ENCODE measurements around the gene PFKFB3. TPM values are rescaled to one million over a fixed set of nuclear protein-coding genes. Genes with fewer than 3 reads are reported as not detected.

Gene PFKFB3
- polyA plus RNA-seq, 1 experiment: 30.7 TPM

- POLR2A ChIA-PET: no interaction called here
- DNase-seq (ENCODE audit: low read depth): no peak
- Histone ChIP-seq H3K36me3 (ENCODE audit: control insufficient read depth, insufficient read depth, low read length) (peaks cover 73% of the 10 kb centered on the region), H3K4me3 (ENCODE audit: low read depth, low read length) (no peak overlapping the region), H3K27me3 (ENCODE audit: control insufficient read depth, insufficient read depth, low read length) (no peaks in the 10 kb centered on the region)
- CTCF ChIA-PET: interaction anchor here (0.8 to 2.0 kb wide), 3 partner anchors 22 to 178 kb away, joined by 4 to 7 read pairs (median 4); partner anchors contain the start of gene PFKFB3
- no peak for TF ChIP-seq CTCF (IDR thresholded peaks at IDR 0.05; ENCODE audit: insufficient read depth, low read depth, low read length)
These were observed 21.2 kb downstream of the PFKFB3 start for GRCh38 chr10:6223981-6224380.

- H3K27me3 ChIP-seq (ENCODE audit: control insufficient read depth, insufficient read depth, low read length): no peaks in the 10 kb centered on the region
- POLR2A ChIA-PET: no interaction called here
- H3K4me3 ChIP-seq (ENCODE audit: low read depth, low read length): no peak overlapping the region
- no peak for DNase-seq (ENCODE audit: low read depth)
- CTCF ChIA-PET: no interaction called here
- H3K36me3 ChIP-seq (ENCODE audit: control insufficient read depth, insufficient read depth, low read length): peaks cover 75% of the 10 kb centered on the region
- no peak for TF ChIP-seq CTCF (IDR thresholded peaks at IDR 0.05; ENCODE audit: insufficient read depth, low read depth, low read length)
These were observed 22.0 kb downstream of the PFKFB3 start for GRCh38 chr10:6224781-6225180.

- CTCF ChIA-PET: no interaction called here
- POLR2A ChIA-PET: no interaction called here
- DNase-seq (ENCODE audit: low read depth): no peak
- Histone ChIP-seq H3K27me3 (ENCODE audit: control insufficient read depth, insufficient read depth, low read length) (no peaks in the 10 kb centered on the region), H3K36me3 (ENCODE audit: control insufficient read depth, insufficient read depth, low read length) (peaks cover 77% of the 10 kb centered on the region), H3K4me3 (ENCODE audit: low read depth, low read length) (no peak overlapping the region)
- no peak for TF ChIP-seq CTCF (IDR thresholded peaks at IDR 0.05; ENCODE audit: insufficient read depth, low read depth, low read length)
These were observed 22.6 kb downstream of the PFKFB3 start for GRCh38 chr10:6225263-6225814.

GRCh38 chr10:6226216-6226615, 23.5 kb downstream of the PFKFB3 start:
- H3K36me3 ChIP-seq (ENCODE audit: control insufficient read depth, insufficient read depth, low read length): peaks cover 71% of the 10 kb centered on the region
- CTCF ChIA-PET: no interaction called here
- POLR2A ChIA-PET: no interaction called here
- DNase-seq (ENCODE audit: low read depth): no peak
- TF ChIP-seq CTCF (IDR thresholded peaks at IDR 0.05; ENCODE audit: insufficient read depth, low read depth, low read length): no peak
- H3K4me3 ChIP-seq (ENCODE audit: low read depth, low read length): no peak overlapping the region
- H3K27me3 ChIP-seq (ENCODE audit: control insufficient read depth, insufficient read depth, low read length): no peaks in the 10 kb centered on the region

- no peak overlapping the region for H3K4me3 ChIP-seq (ENCODE audit: low read depth, low read length)
- peaks cover 69% of the 10 kb centered on the region for H3K36me3 ChIP-seq (ENCODE audit: control insufficient read depth, insufficient read depth, low read length)
- ChIA-PET POLR2A (no interaction called here), CTCF (interaction anchor here (0.8 kb wide), 1 partner anchor 25 kb away, joined by 3 read pairs; the partner anchor contains the start of gene PFKFB3)
- DNase-seq (ENCODE audit: low read depth): no peak
- no peak for TF ChIP-seq CTCF (IDR thresholded peaks at IDR 0.05; ENCODE audit: insufficient read depth, low read depth, low read length)
- H3K27me3 ChIP-seq (ENCODE audit: control insufficient read depth, insufficient read depth, low read length): no peaks in the 10 kb centered on the region
These were observed 24.6 kb downstream of the PFKFB3 start for GRCh38 chr10:6227346-6227745.

All from BJ (cell line).